HG02870 (cell line): Measurements from ENCODE around the gene STIM2.
A peak's percentile ranks its signal among the peaks of the same experiment; 100 is the strongest.
"Not testable (repeated sequence)": the region's sequence is repeated elsewhere in the genome, so short reads cannot be mapped to it uniquely, and the experiment has no call there.

Experiments used
- ATAC-seq: cut with Tn5 transposase; IDR thresholded peaks from one replicate; pipeline ENCODE4 v1.9.1; 2021; ENCODE audit warnings: mild to moderate bottlenecking, moderate library complexity; ENCODE audit not compliant: unreplicated experiment

STIM2 gene

DNA sequence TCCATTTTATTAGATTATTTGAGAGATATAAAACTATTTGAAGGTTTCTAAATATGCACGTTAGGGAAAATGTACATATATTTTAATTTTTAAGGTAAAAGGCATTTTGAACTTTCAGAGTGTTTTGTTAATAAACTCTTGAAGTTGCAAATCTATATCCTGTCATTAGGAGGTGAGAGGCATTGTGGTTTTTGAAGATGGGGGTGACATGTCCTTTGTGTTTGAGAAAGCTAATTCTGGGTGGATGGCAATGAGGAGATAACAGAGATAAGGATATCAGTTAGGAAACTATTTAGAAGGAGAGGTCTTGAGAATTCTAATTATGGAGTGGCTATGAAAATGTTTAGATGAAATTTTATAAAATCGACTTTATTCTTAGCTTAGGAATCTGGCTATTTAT is 6.1 kb downstream of the STIM2 start:
- no peak for ATAC-seq

DNA sequence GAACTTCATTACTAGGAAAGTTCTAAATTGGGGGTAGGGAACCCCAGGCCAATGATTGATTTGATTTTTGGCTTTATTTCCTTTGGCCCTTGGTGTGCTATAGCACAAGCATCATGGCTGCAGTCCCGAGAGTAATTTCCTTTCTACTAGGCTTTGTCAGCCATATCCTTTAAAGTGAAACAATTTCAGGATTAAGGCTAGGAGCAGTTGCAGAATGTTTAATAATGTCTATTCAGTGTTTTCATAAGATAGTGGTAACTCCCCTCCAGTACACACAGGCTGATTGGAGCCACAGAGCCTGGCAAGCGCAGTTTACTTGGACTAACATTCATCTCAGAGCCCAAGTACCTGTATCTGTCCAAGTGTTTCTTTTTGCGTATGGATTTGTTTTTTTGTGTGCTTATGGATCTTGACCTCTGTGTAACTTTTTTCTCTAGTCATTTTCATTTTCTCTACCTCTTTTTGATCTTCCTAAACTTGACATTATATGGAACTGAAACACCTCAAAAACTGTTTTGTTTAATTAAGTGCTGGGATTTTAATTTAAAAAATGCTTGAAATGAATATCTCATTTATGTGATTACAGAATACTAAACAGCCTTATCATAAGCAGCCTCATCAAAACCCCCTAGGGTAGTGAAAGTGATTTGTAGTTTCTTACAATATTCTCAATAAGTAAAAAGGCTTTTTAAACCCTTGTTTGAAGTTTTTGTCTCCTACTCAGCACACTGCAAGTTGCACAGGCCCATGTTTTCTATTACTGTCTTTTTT is 7.5 kb downstream of the STIM2 start:
- ATAC-seq, result no peak

DNA sequence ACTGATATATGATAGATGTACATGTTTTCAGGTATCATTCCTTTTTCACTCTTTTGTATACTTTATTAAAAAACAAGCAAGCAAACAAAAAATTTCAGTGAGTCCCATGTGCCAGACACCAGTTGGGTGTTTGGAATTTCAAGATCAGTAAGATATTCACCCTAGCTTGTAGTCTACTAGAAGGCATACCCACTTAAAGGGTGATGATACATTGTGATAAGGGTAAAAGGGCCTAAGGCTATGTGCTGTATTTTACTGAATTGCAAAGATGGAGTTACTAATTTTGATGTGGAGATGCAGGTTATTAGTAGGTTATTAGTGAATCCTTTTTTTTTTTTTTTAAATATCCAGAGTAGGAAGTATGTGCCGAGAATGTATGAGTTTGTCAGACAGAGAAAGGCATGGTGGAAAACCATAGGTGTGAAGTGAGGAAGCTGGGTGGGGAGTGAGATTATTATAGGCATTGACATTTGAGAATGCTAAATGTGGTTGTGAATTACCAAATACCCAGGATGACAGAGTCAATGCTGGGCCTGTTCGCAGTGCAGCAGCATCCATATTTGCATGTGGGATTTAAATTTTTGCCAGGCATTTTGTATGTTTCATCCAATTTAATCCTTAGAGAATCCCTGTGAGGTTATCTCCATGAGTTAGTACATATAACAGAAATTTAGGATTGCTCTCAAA is 10.1 kb downstream of the STIM2 start:
- no peak for ATAC-seq

DNA sequence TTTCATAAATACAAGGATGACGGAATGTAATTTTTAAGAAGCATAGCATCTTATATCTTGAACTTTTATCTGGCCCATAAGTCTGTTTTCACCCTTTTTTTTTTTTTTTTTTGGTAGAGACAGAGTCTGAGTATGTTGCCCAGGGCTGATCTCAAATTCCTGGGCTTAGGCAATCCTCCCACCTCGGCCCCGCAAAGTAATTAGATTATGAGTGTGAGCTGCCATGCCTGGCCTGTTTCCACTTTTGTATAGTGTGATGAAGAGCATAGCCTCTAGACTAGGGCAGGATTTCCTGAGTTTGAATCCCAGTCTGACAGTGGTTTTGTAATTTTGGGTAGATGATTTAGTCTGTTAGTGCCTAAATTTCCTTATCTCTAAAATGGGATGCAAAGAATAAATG is 11.0 kb downstream of the STIM2 start:
- no peak for ATAC-seq

DNA sequence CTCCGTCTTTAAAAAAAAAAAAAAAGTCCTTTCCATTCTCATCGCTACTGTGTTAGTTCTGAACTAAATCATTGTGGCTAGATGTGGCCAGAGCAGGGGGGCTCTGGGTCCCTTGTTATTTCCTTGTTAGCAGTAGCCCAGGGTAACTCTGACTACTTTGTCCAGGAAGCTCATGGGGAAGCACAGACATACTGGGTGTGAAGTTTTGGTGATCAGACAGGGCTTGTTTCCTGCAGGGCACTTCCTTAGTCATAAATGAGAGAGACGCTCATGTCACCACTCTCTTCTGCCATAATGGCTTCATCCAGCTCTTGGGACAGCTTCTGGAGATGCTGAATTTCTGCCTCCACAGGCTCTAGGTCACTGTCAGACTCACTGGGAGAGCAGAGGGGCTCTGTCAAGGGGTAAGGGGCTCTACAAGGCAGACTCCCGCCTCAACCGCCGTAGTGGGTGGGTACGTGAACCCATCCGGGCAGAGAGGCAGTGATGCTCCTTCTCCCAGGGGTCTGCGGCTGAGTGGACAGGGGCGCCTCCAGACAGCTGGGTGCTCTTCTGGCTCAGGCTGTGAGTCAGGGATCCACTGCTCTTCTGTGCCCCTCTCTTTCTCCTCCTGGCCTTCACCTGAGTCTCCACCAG is 12.9 kb downstream of the STIM2 start:
- ATAC-seq, result peak; percentile 92

DNA sequence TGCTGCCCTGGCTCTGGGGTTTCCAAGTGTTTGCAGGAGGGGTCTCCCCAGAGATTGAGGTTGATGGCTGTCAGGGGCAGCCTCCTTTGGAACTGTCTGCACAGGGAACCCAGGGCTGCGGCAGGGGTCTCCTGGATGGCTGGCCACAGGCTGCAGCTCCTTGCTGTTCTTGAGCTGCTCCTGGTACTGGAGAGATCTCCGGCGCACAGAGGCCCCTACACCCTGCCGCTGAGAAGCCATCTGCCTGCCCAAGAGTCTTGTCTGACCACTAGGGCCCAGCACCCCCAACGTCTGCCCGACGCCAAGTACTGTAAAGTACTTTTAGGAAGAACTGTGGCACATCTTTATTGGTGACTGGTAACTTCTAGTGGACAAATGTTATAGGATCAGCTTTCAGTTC is 13.5 kb downstream of the STIM2 start:
- no peak for ATAC-seq

DNA sequence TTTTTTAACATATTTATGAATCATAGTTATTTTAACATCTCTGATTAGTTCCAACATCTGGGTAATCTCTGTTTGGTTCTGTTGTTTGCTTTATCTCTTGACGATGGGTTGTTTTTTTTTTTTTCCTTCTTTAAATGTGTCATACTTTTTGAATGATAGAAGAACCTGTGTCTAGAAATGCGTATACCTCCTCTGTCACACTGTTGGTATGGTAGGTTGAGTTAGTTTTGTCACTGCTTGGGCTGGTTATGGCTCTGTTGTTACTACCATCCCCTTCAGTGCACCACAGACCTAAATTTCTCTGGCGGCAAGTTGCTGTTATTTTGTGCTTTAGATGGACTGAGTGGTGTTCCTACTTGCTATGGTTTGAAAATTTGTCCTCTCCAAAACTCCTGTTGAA is 16.8 kb downstream of the STIM2 start:
- no peak for ATAC-seq

DNA sequence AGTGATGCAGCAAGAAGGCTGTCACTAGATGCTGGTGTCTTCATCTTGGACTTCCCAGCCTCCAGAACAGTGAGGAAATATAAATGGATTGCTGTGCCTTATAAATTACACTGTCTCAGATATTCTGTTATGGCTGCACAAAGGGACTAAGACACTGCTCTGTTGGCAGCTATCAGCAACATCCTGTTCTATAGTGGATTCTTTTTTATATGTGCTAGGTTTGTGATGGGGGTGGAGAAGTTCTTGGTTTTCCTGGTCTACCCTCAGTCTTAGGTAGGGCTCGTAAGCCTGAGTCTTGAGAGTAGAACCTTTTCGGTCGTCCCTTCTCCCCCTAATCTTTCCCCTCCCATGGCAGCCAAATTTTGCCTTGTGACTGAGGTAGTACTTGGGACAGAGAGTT is 17.3 kb downstream of the STIM2 start:
- ATAC-seq, result no peak

DNA sequence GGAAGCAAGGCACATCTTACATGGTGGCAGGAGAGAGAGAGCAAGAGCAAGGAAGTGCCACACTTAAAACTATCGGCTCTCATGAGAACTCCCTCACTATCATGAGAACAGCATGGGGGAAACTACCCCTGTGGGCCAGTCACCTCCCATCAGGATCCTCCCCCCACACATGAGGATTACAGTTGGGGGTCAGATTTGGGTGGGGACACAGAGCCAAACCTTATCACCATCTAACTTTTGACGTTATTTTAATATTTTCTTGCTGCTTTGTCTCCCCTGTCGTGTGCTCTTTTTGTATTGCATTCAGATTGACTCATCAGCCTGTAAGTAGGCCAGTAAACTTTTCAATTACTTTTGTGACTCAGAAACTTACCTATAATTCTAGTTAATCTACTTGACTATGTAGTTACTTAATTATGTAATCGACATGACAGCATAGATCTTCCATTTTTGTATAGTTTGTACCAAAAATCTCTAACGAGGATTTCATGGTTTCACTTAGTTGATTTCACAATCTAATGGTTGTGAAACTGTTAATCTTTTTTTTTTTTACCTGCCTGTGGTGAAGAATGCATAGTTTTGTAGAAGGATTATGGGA is 18.3 kb downstream of the STIM2 start:
- no peak for ATAC-seq

DNA sequence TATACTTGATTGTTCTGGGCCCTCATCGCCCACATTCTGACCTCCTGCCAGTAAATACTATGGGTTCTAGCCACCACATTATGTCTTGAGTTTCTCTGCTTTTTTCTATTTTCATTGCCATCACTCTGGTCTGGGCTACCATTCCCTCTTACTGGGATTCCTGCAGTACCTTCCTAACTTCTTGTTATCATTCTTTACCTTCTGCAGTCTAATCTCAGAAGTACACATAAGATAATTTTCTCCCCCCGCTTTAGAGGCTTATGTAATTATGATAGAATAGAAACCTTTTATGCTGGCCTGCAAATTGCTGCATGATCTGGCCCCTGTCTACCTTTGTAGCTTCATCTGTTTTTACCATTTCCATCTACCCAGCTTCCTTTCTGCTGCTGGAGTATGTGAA is 19.2 kb downstream of the STIM2 start:
- no peak for ATAC-seq

DNA sequence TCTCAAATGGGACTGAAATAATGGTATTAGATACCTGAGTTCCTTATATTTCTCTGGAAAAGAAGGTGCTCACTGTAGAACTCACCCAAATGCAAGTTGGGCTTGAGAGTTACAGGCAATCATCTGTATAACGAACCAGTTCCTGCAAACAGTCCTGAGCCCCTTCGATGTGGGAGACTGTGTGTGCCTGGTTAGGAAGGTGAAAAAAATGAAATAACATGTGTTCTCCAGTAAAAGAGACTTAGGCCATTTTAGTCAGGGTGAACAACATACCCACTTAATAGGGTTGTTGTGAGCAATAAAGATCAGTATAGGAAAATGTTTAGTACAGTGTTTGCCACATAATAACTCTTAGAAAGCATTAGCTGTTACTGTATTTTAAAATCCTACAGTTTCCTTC is 23.4 kb downstream of the STIM2 start:
- ATAC-seq, result peak; percentile 2

DNA sequence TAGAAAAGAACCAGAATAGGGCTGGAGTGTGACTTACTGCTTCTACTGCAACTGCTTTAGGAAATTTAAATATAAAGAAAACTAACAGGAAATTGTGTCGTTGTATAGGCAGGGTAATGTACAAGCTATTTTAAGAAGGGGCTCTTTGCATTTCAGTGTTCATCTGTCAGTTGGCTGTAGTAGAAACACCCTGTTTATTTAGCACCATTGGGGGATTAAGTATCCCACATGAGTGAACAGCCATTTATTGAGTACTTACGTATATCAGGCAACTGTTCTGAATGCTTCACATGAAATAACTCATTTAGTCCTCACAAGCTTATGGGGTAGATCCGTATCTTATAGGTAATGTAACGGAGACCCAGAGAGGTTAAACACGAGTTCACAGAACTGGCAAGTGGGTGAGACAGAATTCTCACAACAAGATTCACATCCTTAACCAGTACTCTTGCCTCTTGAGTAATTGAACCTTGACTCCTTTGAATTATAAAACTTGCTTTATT is 23.9 kb downstream of the STIM2 start:
- peak; percentile 50 for ATAC-seq

DNA sequence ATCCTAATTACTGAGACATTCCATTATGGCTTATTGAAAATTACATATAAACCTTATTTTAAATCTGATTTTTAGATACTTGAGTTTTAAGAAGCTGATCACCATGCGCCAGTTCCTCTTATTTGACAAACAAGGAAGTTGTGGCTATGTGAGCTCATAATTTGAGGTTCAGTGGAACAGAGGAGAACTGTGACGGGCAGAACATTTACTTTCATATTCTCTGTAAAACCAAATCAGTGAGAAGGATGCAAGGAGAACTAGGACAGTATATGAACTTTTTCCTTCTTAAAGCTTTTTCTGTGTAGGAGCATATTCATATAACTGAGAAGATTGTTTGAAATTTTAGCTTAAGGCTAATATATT is 25.3 kb downstream of the STIM2 start:
- peak; percentile 76 for ATAC-seq

DNA sequence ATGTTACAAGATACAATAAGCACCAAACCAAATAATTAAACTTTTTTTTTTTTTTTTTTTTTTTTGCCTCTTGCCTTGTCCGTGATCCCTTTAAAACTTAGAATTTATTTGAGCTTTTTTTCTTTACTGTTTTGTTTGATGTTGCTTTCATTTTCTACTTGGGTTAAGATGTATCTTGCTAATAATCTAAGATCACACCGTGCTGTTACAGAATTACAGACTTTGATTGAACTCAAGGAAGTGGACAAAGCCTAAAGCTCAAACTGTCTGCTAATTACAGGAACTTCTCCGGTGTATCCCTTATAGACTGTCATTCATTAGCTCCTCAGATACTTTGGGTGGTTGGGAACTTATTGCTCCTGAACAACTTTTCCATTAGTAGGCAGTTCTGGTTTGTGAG is 26.5 kb downstream of the STIM2 start:
- no peak for ATAC-seq

DNA sequence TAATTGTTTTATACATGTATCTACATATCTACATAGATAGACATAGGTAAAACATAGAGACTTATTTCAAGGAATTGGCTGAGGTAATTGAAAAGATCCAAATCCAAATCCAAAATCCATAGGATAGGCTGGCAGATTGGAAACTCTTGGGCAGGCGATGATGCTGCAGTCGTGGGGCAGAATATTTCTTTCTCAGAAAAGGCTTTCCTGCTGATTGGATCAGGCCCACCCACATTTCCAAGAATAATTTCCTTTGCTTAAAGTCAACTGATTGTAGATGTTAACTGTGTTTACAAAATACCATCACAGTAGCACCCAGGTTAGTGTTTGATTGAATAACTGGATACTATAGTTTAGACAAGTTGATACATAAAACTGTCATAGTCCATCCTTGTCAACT is 27.2 kb downstream of the STIM2 start:
- no peak for ATAC-seq

DNA sequence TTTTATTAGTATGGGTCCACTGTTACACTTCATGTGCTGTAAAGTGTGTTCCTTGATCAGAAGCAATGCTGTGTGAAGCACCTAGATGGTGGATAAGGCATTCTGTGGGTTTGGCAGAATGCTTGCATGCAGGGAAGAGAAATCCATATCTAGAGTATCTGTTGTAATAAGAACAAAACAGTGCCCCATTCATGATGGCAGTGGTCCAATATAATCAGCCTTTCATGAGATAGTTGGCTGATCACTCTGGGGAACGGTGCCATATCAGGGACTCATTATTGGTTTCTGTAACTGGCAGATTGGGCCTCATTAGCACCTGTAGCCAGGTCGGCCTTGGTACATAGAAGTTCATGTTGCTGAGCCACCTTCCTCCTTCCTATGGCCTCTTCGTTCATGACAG is 28.7 kb downstream of the STIM2 start:
- no peak for ATAC-seq

DNA sequence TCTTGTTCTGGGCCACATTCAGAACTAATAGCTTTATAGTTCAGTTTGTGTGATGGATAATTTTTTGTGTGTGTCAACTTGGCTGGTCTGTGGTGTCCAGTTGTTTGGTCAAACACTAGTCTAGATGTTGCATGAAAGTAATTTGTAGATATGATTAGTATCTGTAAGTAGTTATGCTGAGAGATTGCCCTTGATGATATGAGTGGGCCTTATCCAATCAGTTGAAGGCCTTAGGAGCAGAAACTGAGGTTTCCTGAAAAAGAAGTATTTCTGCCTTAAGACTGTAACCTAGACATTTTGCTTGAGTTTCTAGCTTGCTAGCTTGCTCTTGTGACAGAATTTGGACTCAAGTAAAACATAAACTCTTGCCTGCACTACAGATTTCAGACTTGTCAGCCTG is 30.4 kb downstream of the STIM2 start:
- no peak for ATAC-seq

DNA sequence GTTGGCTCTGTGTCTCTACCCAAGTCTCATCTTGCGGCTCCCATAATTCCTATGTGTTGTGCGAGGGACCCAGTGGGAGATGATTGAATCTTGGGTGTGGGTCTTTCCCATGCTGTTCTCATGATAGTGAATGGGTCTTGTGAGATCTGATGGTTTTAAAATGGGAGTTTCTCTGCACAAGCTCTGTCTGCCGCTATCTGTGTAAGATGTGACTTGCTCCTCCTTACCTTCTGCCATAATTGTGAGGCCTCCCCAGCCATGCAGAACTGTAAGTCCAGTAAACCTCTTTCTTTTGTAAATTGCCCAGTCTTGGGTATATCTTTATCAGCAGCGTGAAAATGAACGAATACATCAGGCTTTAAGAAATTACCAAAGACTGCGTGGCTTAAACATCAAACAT is 31.2 kb downstream of the STIM2 start:
- no peak for ATAC-seq

DNA sequence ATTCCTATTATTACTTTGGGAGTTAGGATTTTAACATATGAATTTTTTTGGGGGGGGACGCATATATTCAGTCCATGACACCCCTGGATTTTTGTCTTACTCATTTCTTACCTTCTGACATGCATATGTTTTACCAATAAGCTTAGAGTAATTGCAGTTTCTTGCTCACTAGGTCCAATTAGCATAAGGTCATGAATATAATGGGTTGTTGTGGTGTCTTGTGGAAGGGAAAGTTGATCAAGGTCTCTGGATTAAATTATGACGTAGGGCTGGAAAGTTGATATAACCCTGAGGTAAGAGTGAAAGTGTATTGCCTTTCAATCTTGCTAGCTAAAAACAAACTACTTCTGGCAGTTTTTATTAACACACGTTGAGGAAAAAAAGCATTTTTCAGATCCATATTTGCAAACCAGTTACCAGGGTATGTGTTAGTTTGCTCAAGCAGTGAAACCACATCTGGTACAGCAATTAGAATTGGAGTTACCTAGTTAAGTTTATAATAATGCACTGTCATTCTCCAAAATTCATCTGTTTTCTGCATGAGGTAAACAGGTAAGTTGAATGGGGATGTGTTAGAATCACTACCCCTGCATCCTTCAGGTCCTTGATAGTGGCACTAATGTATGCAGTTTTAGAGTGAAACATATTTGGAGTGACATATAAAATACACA is 32.0 kb downstream of the STIM2 start:
- ATAC-seq, result peak; percentile 52

DNA sequence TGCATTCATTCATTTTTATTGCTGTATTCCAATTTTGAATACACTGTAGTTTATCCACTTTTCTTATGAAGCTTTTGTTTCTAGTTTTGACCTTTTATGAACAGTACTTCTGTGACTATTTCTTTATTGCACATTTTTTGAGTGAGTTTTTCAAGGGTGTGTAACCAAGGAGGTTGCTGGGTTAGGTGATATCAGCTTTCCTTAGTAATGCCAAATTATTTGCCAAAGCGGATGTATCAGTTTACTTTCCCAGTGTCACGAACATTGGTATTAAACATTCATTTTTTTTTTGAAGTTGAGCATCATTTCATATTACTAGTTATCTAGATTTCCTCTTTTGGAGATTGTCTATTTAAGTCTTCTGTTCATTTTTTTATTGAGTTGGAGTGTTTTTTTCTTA is 32.9 kb downstream of the STIM2 start:
- ATAC-seq, result no peak

DNA sequence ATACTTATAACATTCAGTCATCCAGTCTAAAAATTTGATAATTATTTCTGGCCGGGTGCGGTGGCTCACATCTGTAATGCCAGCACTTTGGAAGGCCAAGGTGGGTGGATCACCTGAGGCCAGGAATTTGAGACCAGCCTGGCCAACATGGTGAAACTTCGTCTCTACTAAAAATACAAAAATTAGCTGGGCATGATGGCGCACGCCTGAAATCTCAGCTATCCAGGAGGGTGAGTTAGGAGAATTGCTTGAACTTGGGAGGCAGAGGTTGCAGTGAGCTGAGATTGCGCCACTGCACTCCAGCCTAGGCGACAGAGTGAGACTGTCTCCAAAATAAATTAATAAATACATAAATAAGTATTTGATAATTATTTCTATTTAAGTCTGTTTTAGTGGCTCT is 34.2 kb downstream of the STIM2 start:
- ATAC-seq, result not testable (repeated sequence)
